COLO668 (cell line): ENCODE data around the gene FHOD3.

ENCODE experiments used
- DNase-seq: peaks from one replicate; lab custom pipeline; 2025; ENCODE audit not compliant: unreplicated experiment; lab: John Stamatoyannopoulos, UW

The FHOD3 gene

DNA sequence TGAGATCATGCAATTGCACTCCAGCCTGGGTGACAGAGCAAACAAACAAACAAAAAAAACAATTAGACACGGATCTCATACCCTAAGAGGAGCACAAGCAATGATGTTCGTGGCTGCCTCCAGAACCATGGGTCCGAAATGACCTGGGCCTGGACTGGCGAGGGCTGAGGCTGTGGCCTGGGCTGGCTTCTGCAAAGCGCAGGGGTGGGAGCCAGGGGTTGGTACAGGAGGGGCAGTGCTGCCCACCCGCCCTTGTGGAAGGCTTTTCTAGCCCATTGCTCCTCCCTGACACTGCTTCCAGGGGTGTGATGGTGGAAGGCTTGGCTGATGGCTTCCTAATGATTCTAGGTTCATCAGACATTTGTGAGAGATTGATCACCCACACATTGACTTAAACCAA is 167.8 kb downstream of the FHOD3 start:
- no peak for DNase-seq

- DNase-seq, result no peak
Measured at GRCh38 chr18:36465970-36466369, 168.5 kb downstream of the FHOD3 start.

- DNase-seq, result peak; percentile 32
Measured at GRCh38 chr18:36467614-36468013, 170.1 kb downstream of the FHOD3 start.

GRCh38 chr18:36468161-36468560 is 170.6 kb downstream of the FHOD3 start:
- no peak for DNase-seq

GRCh38 chr18:36469461-36469860 is 171.9 kb downstream of the FHOD3 start:
- peak; percentile 43 for DNase-seq

- no peak for DNase-seq
Measured at GRCh38 chr18:36470896-36471295, 173.4 kb downstream of the FHOD3 start.

DNA sequence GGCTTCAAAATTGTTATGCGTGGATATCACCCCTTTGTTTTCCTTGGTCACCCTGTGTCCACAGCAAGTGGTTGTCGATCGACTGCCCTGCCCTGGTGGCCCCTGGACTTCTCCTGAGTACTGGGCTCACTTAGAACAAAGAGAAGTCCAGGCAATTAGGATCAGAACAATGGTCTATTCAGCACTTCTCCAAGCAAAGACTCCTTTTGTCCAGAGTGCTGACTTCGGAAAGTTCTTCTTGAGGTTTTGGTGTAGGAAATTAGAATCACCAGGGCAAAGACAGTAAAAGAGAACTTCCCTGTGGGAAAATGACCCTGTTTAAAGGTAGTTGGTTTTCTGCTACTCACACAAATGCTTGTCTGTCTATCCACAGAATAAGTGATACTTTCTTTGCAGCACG is 173.9 kb downstream of the FHOD3 start:
- no peak for DNase-seq

DNA sequence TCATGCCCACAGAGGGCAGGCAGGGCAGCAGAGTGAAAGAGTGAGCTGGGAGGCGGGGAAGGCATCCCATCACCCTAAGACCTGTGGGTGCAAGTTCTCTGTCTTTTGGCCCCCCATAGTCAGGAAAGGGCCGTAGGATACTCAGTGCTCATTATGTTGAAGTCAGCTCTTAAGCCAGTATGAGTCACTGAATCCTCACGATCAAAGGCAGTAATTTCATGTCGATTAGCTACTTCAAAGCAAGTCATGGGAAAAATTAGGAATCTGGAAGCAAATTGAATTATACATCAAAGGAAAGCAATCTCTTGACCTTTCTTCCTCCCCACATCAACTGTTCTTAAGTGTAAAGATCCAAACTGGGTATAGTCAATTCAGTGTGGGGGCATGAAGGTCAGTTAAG is 178.9 kb downstream of the FHOD3 start:
- DNase-seq, result no peak

- DNase-seq, result no peak
Measured at GRCh38 chr18:36477776-36478175, 180.3 kb downstream of the FHOD3 start.

GRCh38 chr18:36481201-36481657 is 183.7 kb downstream of the FHOD3 start:
- no peak for DNase-seq

GRCh38 chr18:36481935-36482334 is 184.4 kb downstream of the FHOD3 start:
- no peak for DNase-seq

DNA sequence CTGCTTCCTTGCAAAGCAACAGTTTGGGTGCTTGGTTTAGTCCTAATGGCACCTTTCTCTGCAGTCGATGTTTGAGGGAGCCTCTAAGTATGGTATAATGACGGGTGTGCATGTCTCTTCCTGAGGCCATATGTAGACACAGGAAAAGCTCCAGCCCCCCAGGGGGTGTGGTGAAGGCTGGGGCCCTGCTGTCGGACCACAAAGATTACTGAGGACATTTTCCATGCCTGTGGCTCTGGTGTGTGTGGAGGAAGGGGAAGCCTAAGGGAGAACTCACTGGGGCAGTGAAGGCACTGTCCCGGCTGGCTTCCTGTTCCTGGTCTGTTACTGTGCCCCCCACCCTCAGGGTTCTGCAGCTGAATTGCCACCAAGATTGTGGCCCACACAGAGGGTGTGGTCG is 187.1 kb downstream of the FHOD3 start:
- DNase-seq, result no peak

DNA sequence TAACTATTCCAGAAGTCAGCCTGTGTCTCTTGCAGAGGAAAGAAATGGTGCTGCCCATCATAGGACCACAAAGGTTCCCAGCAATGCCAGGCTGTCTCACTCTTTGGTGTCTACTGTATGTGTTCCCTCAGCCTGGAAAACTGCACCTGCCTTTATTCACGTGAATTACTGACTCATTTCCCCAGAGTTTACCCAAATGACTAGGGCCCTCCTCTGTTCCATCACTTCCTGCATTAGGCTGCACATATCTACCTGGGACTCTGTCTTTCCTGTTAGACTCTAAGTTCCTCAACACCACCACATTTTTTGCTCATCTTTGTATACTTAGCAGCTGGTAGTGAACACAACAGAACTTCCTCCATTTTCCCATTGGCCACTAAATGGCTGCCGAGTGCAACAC is 188.3 kb downstream of the FHOD3 start:
- DNase-seq, result no peak

GRCh38 chr18:36488131-36488530 is 190.6 kb downstream of the FHOD3 start:
- no peak for DNase-seq

GRCh38 chr18:36490897-36491296 is 193.4 kb downstream of the FHOD3 start:
- no peak for DNase-seq

DNA sequence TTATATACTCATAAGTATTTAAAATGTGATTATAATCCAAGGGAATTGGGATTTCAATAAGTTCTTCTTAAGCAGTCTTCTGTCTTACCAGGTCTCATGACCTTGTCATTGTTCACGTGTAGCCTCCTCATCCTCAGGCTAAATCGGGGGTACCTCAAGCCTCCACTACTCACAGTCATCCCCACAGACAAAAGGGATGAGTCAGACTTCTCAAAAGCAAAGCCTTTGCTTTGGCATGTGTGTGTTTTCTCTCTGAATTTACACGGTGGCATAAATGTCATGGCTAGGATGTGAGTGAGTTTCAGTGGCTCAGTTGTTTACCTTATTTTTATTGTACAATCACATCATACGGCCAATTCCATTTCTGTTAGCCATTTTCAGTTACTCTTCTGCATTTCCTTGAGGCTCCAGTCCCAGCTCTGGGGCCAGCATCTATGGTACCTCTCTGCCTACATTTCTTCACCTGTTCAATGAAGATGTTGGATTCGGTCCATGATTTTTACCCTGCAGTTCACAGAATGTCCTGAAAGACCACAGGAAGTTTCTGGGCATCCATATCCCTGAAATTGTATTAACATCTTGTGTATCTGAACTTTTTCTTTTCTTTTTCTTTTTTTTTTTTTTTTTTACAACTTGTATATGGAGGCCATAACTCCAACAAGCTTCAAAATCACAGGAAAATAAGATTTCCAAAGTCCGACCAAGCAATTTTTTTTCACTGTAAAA is 195.3 kb downstream of the FHOD3 start:
- DNase-seq, result no peak

DNA sequence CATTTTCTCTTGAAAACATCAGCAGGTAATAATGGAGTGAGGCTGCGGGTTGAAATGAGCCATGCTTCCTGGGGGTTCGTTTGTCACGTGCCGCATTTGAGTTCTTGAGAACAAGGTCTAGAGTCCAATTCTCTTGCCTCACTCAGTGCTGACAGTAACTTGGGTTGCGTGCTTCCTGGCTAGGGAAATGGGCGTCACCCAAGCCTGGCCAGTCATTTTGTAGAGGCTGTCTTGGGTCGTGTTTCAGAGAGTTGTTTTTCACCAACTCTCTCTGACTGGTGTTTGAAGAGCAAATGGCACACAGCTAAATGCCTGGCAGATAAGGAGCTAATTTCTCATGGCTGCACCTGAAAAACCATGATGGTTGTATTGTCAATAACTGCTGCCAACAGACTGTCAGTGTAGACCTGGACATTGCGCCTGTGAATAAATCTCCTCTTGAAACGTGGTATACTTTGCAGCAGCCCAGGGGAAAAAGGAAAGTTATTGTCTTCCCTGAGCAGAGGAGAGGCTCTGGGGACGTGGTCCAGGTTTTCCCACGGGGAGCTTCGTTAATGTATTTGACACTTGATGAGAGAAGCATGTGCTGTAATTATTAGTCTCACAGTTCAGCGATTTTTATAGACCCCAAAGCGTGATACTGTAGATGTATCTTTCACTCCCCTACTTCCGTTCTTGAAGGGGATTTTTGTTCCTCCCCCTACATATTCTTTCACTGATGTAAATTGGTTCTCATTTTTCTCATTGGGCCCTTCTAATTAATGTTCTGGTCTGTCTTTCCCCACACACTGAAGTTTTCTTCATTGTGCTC is 196.0 kb downstream of the FHOD3 start:
- DNase-seq, result no peak

GRCh38 chr18:36494160-36494437 is 196.6 kb downstream of the FHOD3 start:
- no peak for DNase-seq

GRCh38 chr18:36496022-36496421 is 198.5 kb downstream of the FHOD3 start:
- no peak for DNase-seq

- DNase-seq, result no peak
Measured at GRCh38 chr18:36499938-36500337, 202.4 kb downstream of the FHOD3 start.

DNA sequence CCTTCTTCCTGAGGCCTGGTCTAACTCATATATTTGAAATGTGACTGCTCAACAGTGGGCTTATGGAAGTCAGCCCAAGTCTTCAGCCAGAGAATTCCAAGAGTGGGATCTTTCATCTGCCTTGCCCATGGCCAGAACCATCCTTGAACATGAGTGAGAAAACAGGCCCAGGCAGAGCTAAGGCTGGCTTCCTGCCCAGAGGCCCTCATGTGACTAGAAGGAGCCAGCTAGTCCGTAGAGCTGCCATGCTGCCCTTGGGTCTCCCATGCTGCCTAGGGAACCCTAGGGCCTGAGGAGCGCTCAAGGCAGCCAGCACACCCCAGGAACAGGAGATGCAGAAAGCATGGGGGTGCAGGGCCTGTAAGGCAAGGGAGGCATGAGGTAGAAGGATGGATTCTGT is 203.6 kb downstream of the FHOD3 start:
- DNase-seq, result no peak

DNA sequence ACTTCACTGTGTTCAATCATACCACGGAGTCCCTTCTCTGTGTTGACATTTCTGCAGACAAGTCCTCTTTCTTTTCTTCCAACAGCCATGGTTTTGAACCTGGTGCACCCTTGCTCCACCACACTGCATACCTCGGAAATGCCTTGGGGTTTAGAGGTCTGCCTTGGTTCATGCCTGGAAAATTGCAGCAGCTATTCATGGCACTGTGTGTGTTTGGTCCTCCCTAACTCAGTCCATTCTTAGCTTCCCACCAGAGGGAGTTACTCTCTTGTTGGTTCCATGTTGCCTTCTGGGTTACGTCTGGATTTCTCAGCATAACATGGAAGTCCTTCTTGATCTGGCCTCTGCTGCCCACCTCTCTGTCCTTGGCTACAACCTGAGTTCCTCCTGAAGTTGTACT is 206.0 kb downstream of the FHOD3 start:
- no peak for DNase-seq

DNA sequence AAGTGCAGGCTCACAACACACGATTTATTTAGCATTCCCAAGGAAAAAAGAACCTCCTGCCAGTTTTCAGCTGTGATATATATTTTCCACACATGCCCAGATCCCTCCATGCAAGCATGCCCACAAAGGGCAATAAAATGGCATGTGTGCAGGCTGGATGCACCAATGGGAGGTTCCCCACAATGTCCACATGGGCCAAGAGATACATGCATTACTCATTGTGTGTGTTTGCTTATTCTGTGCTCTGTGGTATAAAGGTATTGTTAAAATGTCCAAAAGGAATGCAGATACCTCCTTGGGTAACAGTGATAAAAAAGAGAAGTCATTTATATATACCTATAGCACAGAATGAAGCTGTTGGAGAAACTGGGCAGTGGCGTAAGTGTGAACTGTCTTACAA is 207.4 kb downstream of the FHOD3 start:
- no peak for DNase-seq
